Activated CD8-positive, alpha-beta T cell treated with anti-CD3 and anti-CD28 coated beads for 36 hours (primary cell): ENCODE data around the gene IGSF3. TPM values are rescaled to one million over a fixed set of nuclear protein-coding genes. Genes with fewer than 3 reads are reported as not detected.

ENCODE experiments used
- ATAC-seq: fragments of 200-7000 bp; cut with Tn5 transposase; one replicate; pipeline ENCODE4 v1.10.0; 2021; ENCODE audit warnings: mild to moderate bottlenecking, moderate library complexity
- CTCF ChIA-PET: fragments of 350-600 bp; sonication (Branson Sonifier 250); formaldehyde crosslinking; loops from one replicate; lab custom pipeline; 2021; ENCODE audit warnings: antibody characterized with exemption; lab: Charles Lee
- POLR2A ChIA-PET: fragments of 350-600 bp; sonication (Branson Sonifier 250); formaldehyde crosslinking; loops from one replicate; lab custom pipeline; 2021; ENCODE audit warnings: antibody characterized with exemption; lab: Charles Lee
- DNase-seq: peaks from one replicate; pipeline ENCODE4 v3.0.0-alpha.2; 2020
- H3K27ac Mint-ChIP-seq: one replicate; pipeline ENCODE4 v1.8.0; 2021; ENCODE audit warnings: mild to moderate bottlenecking, mixed read lengths
- H3K27me3 Mint-ChIP-seq: one replicate; pipeline ENCODE4 v1.8.0; 2021; ENCODE audit warnings: mixed read lengths
- H3K36me3 Mint-ChIP-seq: one replicate; pipeline ENCODE4 v1.8.0; 2021; ENCODE audit warnings: low read depth, mixed read lengths
- H3K4me1 Mint-ChIP-seq: one replicate; pipeline ENCODE4 v1.8.0; 2021; ENCODE audit warnings: low read depth, mixed read lengths
- H3K4me3 Mint-ChIP-seq: one replicate; pipeline ENCODE4 v1.8.0; 2021; ENCODE audit warnings: mild to moderate bottlenecking, moderate library complexity, mixed read lengths
- H3K9me3 Mint-ChIP-seq: one replicate; pipeline ENCODE4 v1.8.0; 2021; ENCODE audit warnings: mixed read lengths
- intact Hi-C: fragments of 100-400 bp; cut with micrococcal nuclease; formaldehyde crosslinking; loops from one replicate; pipeline ENCODE4 v1.10.0; 2022
- total RNA-seq, 2 experiments: library from RNA; stranded (reverse); gene quantifications; one replicate each; pipeline ENCODE4 v1.2.3, GENCODE V29; 2021
- TF ChIP-seq, protein P1 (sequence below): fragments of 200-600 bp; IDR thresholded peaks from one replicate; pipeline ENCODE4 v1.8.0; 2022; ENCODE audit warnings: antibody characterized with exemption, mild to moderate bottlenecking

Gene IGSF3
- total RNA-seq, 2 experiments from 2014 or later, result 0.54 to 0.72 TPM

DNA sequence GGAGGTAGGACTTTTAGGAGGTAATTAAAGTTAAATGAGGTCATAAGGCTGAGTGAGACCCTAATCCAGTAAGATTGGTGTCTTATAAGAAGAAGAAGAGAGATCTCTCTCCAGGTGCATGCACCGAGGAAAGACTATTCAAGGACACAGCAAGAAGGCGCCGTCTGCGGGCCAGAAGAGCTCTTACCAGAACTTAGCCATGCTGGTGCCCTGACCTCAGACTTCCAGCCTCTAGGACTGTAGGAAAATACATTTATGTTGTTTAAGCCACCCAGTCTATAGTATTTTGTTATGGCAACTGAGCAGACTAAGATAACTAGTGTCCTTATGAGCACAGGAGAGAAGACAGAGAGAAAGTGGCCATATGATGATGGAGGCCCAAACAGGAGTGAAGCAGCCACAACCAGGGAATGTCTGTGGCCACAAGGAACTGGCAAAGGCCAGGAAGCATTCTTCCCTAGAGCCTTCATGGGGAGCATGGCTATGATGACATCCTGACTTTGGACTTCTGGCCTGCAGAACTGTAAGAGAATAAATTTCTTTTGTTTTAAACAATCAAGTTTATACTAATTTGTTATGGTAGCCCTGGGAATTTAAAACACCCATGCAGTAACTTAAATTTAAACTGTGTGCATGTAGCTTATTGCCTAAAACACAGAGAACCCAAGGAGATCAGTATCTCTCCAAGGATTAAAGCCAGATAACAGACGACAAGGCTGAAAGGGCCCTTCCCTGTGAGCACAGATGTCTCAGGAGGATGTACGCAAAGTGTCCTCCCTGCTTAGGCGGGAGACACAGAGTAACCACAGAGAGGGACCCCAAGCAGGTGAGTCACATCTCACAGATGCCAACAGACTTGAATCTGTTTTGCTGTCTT, 86.8 kb downstream of the IGSF3 start:
- POLR2A ChIA-PET, result no interaction called here
- TF ChIP-seq, protein P1, sequence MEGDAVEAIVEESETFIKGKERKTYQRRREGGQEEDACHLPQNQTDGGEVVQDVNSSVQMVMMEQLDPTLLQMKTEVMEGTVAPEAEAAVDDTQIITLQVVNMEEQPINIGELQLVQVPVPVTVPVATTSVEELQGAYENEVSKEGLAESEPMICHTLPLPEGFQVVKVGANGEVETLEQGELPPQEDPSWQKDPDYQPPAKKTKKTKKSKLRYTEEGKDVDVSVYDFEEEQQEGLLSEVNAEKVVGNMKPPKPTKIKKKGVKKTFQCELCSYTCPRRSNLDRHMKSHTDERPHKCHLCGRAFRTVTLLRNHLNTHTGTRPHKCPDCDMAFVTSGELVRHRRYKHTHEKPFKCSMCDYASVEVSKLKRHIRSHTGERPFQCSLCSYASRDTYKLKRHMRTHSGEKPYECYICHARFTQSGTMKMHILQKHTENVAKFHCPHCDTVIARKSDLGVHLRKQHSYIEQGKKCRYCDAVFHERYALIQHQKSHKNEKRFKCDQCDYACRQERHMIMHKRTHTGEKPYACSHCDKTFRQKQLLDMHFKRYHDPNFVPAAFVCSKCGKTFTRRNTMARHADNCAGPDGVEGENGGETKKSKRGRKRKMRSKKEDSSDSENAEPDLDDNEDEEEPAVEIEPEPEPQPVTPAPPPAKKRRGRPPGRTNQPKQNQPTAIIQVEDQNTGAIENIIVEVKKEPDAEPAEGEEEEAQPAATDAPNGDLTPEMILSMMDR, result no peak
- intact Hi-C loops, result no loop called here
- H3K27me3 Mint-ChIP-seq, result peaks cover under 1% of the 10 kb centered on the region
- no peak overlapping the region for H3K27ac Mint-ChIP-seq
- H3K9me3 Mint-ChIP-seq, result no peaks in the 10 kb centered on the region
- DNase-seq, result no peak
- CTCF ChIA-PET, result interaction anchor here (1.5 to 3.0 kb wide), 2 partner anchors 15 to 144 kb away, joined by 4 to 15 read pairs; no protein-coding TSS in a partner anchor
- no peak for ATAC-seq
- H3K36me3 Mint-ChIP-seq, result no peaks in the 10 kb centered on the region
- no peak overlapping the region for H3K4me3 Mint-ChIP-seq
- H3K4me1 Mint-ChIP-seq, result no peaks in the 10 kb centered on the region

DNA sequence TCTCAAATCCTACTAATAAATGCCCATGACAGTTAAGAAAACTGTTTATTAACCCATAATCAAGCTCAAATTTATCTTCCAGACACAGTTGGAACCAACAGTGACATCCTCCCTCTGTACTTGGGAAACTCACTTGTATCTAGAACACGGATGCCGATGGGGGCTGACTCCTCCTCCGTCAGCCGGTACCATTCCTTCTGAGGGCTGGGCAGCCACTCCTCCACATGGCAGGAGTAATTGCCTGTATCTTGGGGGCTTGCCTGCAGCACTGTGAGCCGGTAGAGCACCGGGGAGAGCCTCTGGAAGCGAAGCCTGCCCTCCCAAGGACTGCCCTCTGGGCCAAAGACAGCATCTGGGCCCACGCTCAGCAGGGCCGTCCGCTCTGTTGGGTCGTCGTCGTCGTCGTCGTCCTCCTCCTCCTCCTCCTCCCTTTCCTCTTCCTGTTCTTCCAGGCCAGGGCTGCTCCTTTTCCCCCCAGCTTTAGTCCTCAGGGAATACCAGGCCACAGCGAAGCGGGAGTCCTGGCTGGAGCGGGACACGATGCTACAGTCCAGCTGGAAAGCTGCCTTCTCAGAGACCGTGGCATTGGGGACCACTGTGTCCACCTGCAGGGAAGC, 88.2 kb downstream of the IGSF3 start:
- no peaks in the 10 kb centered on the region for H3K36me3 Mint-ChIP-seq
- ChIA-PET CTCF (interaction anchor here (1.1 to 3.0 kb wide), 2 partner anchors 9 to 16 kb away, joined by 3 to 15 read pairs; no protein-coding TSS in a partner anchor), POLR2A (no interaction called here)
- TF ChIP-seq, protein P1, result no peak
- no peaks in the 10 kb centered on the region for H3K9me3 Mint-ChIP-seq
- intact Hi-C loops, result no loop called here
- peaks cover 6% of the 10 kb centered on the region for H3K4me1 Mint-ChIP-seq
- no peak overlapping the region for H3K27ac Mint-ChIP-seq
- no peak overlapping the region for H3K4me3 Mint-ChIP-seq
- DNase-seq (no peak), ATAC-seq (no peak)
- peaks cover 1% of the 10 kb centered on the region for H3K27me3 Mint-ChIP-seq

DNA sequence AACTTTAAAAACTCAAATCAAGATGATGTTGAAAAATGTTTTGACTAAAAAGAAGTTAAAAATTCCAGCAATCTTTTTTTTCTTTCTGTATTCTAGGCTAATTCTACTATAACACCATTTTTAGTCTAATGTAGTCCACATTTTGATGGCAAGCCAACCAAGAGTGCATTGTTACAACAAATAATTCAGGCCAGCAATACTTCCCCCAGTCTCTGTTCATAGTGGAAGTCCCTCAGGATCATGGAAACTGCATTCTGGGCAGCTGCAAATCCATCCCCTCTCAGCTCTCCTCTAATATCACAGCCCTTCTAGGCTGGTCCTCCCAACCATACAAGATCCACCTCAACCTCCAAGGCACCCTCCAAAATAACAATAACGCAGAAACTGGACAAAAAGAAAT, 89.0 kb downstream of the IGSF3 start:
- peaks cover 11% of the 10 kb centered on the region for H3K4me1 Mint-ChIP-seq
- no peak overlapping the region for H3K4me3 Mint-ChIP-seq
- H3K9me3 Mint-ChIP-seq, result no peaks in the 10 kb centered on the region
- ATAC-seq (no peak), DNase-seq (no peak)
- H3K36me3 Mint-ChIP-seq, result no peaks in the 10 kb centered on the region
- ChIA-PET CTCF (interaction anchor here (3.0 kb wide), 1 partner anchor 17 kb away, joined by 15 read pairs; no protein-coding TSS in a partner anchor), POLR2A (no interaction called here)
- TF ChIP-seq, protein P1, result no peak
- H3K27ac Mint-ChIP-seq, result no peak overlapping the region
- peaks cover 4% of the 10 kb centered on the region for H3K27me3 Mint-ChIP-seq
- intact Hi-C loops, result no loop called here

DNA sequence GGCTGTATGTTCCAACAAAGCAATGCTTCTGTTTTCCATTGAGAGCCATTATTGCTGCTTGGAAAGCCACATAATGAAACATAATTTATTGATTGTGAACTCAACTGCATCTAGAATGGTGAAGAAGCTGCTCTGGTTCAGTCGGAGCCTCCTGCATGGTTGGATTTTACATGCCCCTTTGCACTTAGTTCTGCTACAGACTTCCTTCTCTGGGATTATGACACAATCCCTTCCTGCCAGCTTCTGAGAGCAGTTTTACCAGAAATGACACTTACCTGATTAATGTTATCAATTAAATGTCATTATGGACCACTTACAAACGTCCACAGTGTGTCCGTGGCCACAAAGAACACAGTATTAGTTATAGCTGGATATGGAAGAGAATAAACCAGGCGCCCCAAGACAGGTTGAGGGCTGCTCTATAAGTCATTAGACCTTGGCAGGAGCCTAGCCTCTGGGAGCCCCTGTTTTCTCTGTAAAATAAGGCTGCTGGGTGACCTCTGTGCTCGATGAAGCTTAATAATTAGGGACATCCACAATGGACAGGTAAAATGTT, 89.7 kb downstream of the IGSF3 start:
- ATAC-seq, result no peak
- Mint-ChIP-seq H3K27me3 (peaks cover 4% of the 10 kb centered on the region), H3K9me3 (no peaks in the 10 kb centered on the region), H3K36me3 (no peaks in the 10 kb centered on the region), H3K4me3 (no peak overlapping the region), H3K4me1 (peaks cover 11% of the 10 kb centered on the region), H3K27ac (no peak overlapping the region)
- TF ChIP-seq, protein P1, result no peak
- ChIA-PET CTCF (interaction anchor here (0.8 kb wide), 1 partner anchor 95 kb away, joined by 3 read pairs; no protein-coding TSS in a partner anchor), POLR2A (interaction anchor here (1.2 kb wide), 1 partner anchor 482 kb away, joined by 4 read pairs; the partner anchor contains the start of gene TTF2)
- no peak for DNase-seq
- intact Hi-C loops, result no loop called here
